ENCODE measurements around the gene BCAS1.

DNA sequence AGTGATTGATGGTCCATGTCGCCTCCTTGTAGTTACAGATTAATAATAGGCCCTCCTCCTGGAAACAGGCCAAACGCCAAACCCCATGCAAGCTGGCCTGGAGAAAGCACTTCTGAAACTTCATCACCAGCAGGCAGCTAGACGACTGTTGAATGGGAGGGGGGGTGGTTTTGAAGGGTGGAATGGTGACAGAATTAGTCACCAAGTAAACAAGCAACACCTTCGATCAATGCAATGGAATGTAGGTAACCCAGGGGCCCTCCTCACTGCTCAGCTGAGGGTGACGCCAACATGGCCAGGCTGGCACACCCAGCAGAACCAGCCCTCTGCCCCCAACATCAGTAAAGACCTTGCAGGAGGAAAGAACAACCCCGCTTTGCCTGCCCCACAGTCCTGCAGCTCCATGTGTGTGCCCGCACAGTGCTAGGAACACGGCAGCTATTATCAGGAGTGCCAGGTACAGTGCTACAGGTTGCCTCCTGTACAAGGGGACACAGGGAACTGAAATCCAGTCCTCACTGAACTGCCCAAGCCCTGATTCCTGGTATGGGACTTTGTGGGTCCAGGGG lies 2.7 kb downstream of the BCAS1 start:
- TF ChIP-seq POLR2A (IDR thresholded peaks at IDR 0.05) = no peak
- TF ChIP-seq, protein P1, sequence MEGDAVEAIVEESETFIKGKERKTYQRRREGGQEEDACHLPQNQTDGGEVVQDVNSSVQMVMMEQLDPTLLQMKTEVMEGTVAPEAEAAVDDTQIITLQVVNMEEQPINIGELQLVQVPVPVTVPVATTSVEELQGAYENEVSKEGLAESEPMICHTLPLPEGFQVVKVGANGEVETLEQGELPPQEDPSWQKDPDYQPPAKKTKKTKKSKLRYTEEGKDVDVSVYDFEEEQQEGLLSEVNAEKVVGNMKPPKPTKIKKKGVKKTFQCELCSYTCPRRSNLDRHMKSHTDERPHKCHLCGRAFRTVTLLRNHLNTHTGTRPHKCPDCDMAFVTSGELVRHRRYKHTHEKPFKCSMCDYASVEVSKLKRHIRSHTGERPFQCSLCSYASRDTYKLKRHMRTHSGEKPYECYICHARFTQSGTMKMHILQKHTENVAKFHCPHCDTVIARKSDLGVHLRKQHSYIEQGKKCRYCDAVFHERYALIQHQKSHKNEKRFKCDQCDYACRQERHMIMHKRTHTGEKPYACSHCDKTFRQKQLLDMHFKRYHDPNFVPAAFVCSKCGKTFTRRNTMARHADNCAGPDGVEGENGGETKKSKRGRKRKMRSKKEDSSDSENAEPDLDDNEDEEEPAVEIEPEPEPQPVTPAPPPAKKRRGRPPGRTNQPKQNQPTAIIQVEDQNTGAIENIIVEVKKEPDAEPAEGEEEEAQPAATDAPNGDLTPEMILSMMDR (IDR thresholded peaks at IDR 0.05 in 4 of 5, conservative IDR thresholded peaks at IDR 0.05 in 1 of 5) = no peak
